Fibroblast of peridontal ligament (primary cell): ENCODE measurements around the gene CNTNAP2.
"Not testable (repeated sequence)": the region's sequence is repeated elsewhere in the genome, so short reads cannot be mapped to it uniquely, and the experiment has no call there.

Experiments used
- DNase-seq: peaks from one replicate; pipeline ENCODE4 v3.0.0-alpha.2; 2010; ENCODE audit errors: extremely low read depth

Gene CNTNAP2

GRCh38 chr7:146889806-146890555, 773.4 kb downstream of the CNTNAP2 start:
- DNase-seq: no peak

- no peak for DNase-seq
Measured at GRCh38 chr7:146892151-146892550, 775.5 kb downstream of the CNTNAP2 start.

- DNase-seq: no peak
Measured at GRCh38 chr7:146894927-146895326, 778.3 kb downstream of the CNTNAP2 start.

GRCh38 chr7:146902266-146902665, 785.7 kb downstream of the CNTNAP2 start:
- no peak for DNase-seq

GRCh38 chr7:146902728-146903127, 786.1 kb downstream of the CNTNAP2 start:
- DNase-seq: no peak

- not testable (repeated sequence) for DNase-seq
Measured at GRCh38 chr7:146905746-146906145, 789.1 kb downstream of the CNTNAP2 start.

- DNase-seq: peak; percentile 18
Measured at GRCh38 chr7:146922782-146923181, 806.2 kb downstream of the CNTNAP2 start.

- peak; percentile 8 for DNase-seq
Measured at GRCh38 chr7:146926841-146927240, 810.2 kb downstream of the CNTNAP2 start.

- DNase-seq: no peak
Measured at GRCh38 chr7:146937836-146938235, 821.2 kb downstream of the CNTNAP2 start.

- DNase-seq: no peak
Measured at GRCh38 chr7:146943483-146943882, 826.9 kb downstream of the CNTNAP2 start.

- DNase-seq: no peak
Measured at GRCh38 chr7:146948703-146949102, 832.1 kb downstream of the CNTNAP2 start.

GRCh38 chr7:146956321-146956720, 839.7 kb downstream of the CNTNAP2 start:
- no peak for DNase-seq

- no peak for DNase-seq
Measured at GRCh38 chr7:146956853-146957252, 840.3 kb downstream of the CNTNAP2 start.

GRCh38 chr7:146960773-146961391, 844.3 kb downstream of the CNTNAP2 start:
- DNase-seq: no peak

GRCh38 chr7:146961617-146962016, 845.0 kb downstream of the CNTNAP2 start:
- peak; percentile 86 for DNase-seq

GRCh38 chr7:146966274-146966673, 849.7 kb downstream of the CNTNAP2 start:
- no peak for DNase-seq

- DNase-seq: no peak
Measured at GRCh38 chr7:146982482-146982881, 865.9 kb downstream of the CNTNAP2 start.

- DNase-seq: no peak
Measured at GRCh38 chr7:146991596-146991995, 875.0 kb downstream of the CNTNAP2 start.

GRCh38 chr7:146993764-146994163, 877.2 kb downstream of the CNTNAP2 start:
- no peak for DNase-seq

GRCh38 chr7:147008530-147008929, 891.9 kb downstream of the CNTNAP2 start:
- DNase-seq: no peak

GRCh38 chr7:147012666-147013065, 896.1 kb downstream of the CNTNAP2 start:
- peak; percentile 26 for DNase-seq

GRCh38 chr7:147013825-147014224, 897.2 kb downstream of the CNTNAP2 start:
- DNase-seq: peak; percentile 22

- no peak for DNase-seq
Measured at GRCh38 chr7:147014286-147014955, 897.8 kb downstream of the CNTNAP2 start.
